HG03039 (cell line): Measurements from ENCODE around the gene RICTOR.
"Not testable (repeated sequence)": the region's sequence is repeated elsewhere in the genome, so short reads cannot be mapped to it uniquely, and the experiment has no call there.

Experiments
- ATAC-seq: cut with Tn5 transposase; IDR thresholded peaks from one replicate; pipeline ENCODE4 v1.9.1; 2021; ENCODE audit warnings: mild to moderate bottlenecking, moderate library complexity; ENCODE audit not compliant: unreplicated experiment

The RICTOR gene

GRCh38 chr5:39013938-39014337, 60.3 kb downstream of the RICTOR start:
- no peak for ATAC-seq

GRCh38 chr5:39010958-39011357, 63.2 kb downstream of the RICTOR start:
- ATAC-seq = not testable (repeated sequence)

GRCh38 chr5:39009981-39010380, 64.2 kb downstream of the RICTOR start:
- ATAC-seq = no peak

GRCh38 chr5:39009280-39009679, 64.9 kb downstream of the RICTOR start:
- no peak for ATAC-seq

- no peak for ATAC-seq
Observed at GRCh38 chr5:39006650-39007049, 67.5 kb downstream of the RICTOR start.

GRCh38 chr5:39005566-39006232, 68.5 kb downstream of the RICTOR start:
- no peak for ATAC-seq

- no peak for ATAC-seq
Observed at GRCh38 chr5:39001683-39002082, 72.5 kb downstream of the RICTOR start.

- no peak for ATAC-seq
Observed at GRCh38 chr5:38999037-38999436, 75.2 kb downstream of the RICTOR start.

GRCh38 chr5:38997591-38997990, 76.6 kb downstream of the RICTOR start:
- ATAC-seq = no peak

- no peak for ATAC-seq
Observed at GRCh38 chr5:38996123-38996522, 78.1 kb downstream of the RICTOR start.

- no peak for ATAC-seq
Observed at GRCh38 chr5:38994324-38994927, 79.8 kb downstream of the RICTOR start.

GRCh38 chr5:38989974-38990719, 84.1 kb downstream of the RICTOR start:
- not testable (repeated sequence) for ATAC-seq

- ATAC-seq = no peak
Observed at GRCh38 chr5:38985909-38986452, 88.2 kb downstream of the RICTOR start.

GRCh38 chr5:38979535-38979934, 94.7 kb downstream of the RICTOR start:
- no peak for ATAC-seq

- ATAC-seq = no peak
Observed at GRCh38 chr5:38978036-38978435, 96.2 kb downstream of the RICTOR start.

- no peak for ATAC-seq
Observed at GRCh38 chr5:38968665-38969064, 105.5 kb downstream of the RICTOR start.

- ATAC-seq = no peak
Observed at GRCh38 chr5:38961691-38962090, 112.5 kb downstream of the RICTOR start.

- ATAC-seq = no peak
Observed at GRCh38 chr5:38953426-38954012, 120.7 kb downstream of the RICTOR start.

GRCh38 chr5:38948501-38948900, 125.7 kb downstream of the RICTOR start:
- ATAC-seq = no peak

- no peak for ATAC-seq
Observed at GRCh38 chr5:38944282-38944681, 129.9 kb downstream of the RICTOR start.

- ATAC-seq = no peak
Observed at GRCh38 chr5:38941912-38942311, 132.3 kb downstream of the RICTOR start.
